ENCODE data around the gene FNDC7. TPM values are rescaled to one million over a fixed set of nuclear protein-coding genes. Genes with fewer than 3 reads are reported as not detected.

Gene FNDC7
- total and polyA plus RNA-seq, 7 donors, result 0.09 to 0.32 TPM; not detected in 5

DNA sequence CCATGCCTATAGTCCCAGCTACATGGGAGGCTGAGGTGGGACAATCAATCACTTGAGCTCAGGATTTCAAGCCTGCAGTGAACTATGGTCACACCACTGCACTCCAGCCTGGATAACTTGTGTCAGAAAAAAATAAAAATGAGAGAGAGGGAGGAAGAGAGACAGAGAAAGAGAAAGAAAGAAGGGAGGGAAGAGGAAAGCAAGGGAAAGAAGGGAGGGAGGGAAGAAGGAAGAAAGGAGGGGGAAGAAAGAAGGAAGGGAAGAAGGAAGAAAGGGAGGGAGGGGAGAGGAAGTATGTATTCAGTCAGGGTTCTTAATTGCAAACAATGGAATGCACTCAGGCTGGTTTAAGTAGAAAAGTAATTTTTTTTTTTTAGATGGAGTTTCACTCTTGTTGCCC, 43.9 kb upstream of the FNDC7 start:
- H3K27ac ChIP-seq, result no peak overlapping the region
- H3K36me3 ChIP-seq (ENCODE audit: insufficient read depth in 1 of 2, low read depth in 1 of 2), result no peaks in the 10 kb centered on the region
- intact Hi-C loops (cut with DNase I), result no loop called here
- H3K27me3 ChIP-seq (ENCODE audit: insufficient read depth in 3 of 3, low read length in 2 of 3), result no peaks in the 10 kb centered on the region
- DNase-seq, result no peak
- no peaks in the 10 kb centered on the region for H3K9me3 ChIP-seq
- no peak for ATAC-seq
- no peak overlapping the region for H3K4me3 ChIP-seq
- no peaks in the 10 kb centered on the region for H3K4me1 ChIP-seq
- TF ChIP-seq, protein P1, sequence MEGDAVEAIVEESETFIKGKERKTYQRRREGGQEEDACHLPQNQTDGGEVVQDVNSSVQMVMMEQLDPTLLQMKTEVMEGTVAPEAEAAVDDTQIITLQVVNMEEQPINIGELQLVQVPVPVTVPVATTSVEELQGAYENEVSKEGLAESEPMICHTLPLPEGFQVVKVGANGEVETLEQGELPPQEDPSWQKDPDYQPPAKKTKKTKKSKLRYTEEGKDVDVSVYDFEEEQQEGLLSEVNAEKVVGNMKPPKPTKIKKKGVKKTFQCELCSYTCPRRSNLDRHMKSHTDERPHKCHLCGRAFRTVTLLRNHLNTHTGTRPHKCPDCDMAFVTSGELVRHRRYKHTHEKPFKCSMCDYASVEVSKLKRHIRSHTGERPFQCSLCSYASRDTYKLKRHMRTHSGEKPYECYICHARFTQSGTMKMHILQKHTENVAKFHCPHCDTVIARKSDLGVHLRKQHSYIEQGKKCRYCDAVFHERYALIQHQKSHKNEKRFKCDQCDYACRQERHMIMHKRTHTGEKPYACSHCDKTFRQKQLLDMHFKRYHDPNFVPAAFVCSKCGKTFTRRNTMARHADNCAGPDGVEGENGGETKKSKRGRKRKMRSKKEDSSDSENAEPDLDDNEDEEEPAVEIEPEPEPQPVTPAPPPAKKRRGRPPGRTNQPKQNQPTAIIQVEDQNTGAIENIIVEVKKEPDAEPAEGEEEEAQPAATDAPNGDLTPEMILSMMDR (IDR thresholded peaks at IDR 0.05), result no peak

DNA sequence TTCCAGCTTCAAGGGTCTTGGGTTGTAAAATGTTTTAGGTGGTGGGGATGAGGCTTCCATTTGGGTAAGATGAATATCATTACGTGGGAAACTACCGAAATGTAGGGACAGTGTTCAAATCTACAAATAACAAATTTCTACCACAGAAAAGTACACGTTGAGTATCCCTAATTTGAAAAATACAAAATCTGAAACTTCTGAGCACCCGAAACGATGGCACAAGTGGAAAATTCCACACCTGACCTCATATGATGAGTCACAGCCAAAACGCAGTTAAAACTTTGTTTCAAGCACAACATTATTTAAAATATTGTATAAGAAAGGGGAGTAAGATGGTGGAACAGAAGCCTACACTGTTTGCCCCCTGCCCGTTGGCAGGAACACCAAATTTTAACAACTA, 43.0 kb upstream of the FNDC7 start:
- Histone ChIP-seq H3K4me1 (no peaks in the 10 kb centered on the region), H3K4me3 (no peak overlapping the region), H3K36me3 (ENCODE audit: insufficient read depth in 1 of 2, low read depth in 1 of 2) (no peaks in the 10 kb centered on the region), H3K27me3 (ENCODE audit: insufficient read depth in 3 of 3, low read length in 2 of 3) (no peaks in the 10 kb centered on the region), H3K9me3 (no peaks in the 10 kb centered on the region), H3K27ac (no peak overlapping the region)
- TF ChIP-seq, protein P1 (IDR thresholded peaks at IDR 0.05), result no peak
- DNase-seq, result no peak
- 63 to 72% (median 64%) methylated on average over 7 of the region's 7 CpGs for WGBS, 3 donors
- ATAC-seq, result no peak
- intact Hi-C loops (cut with DNase I), result no loop called here

DNA sequence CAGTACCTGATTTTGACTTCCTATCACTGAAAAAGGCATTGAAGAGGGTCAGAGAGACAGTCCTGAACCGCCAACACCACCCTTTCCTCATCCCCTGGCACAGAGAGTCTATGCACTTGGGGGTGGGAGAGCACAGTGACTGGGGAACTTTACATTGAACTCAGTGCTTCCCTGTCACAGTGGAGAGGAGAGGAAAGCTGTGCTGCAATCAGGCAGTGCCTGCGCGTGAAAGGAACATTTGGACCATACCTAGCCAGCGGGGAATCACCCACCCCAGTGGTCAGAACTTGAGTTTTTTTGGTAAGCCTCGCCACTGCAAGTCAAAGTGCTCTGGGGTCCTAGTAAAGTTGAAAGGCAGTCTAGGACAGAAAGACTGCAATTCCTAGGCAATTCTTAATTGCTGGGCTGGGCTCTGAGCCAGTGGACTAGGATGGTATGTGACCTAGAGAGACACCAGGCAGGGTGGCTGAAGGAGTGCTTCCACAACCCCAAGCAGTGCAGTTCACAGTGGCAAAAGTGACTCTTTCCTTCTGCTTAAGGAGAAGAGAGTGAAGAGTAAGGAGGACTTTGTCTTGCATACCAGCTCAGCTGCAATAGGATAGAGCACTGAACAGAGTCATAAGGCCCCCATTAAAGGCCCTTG, 42.5 kb upstream of the FNDC7 start:
- Histone ChIP-seq H3K4me1 (no peaks in the 10 kb centered on the region), H3K9me3 (no peaks in the 10 kb centered on the region), H3K27ac (no peak overlapping the region), H3K27me3 (ENCODE audit: insufficient read depth in 3 of 3, low read length in 2 of 3) (no peaks in the 10 kb centered on the region), H3K36me3 (ENCODE audit: insufficient read depth in 1 of 2, low read depth in 1 of 2) (no peaks in the 10 kb centered on the region), H3K4me3 (no peak overlapping the region)
- DNase-seq (no peak), ATAC-seq (no peak)
- WGBS, 3 donors, result 88 to 90% (median 89%) methylated on average over 5 of the region's 5 CpGs
- intact Hi-C loops (cut with DNase I), result no loop called here
- TF ChIP-seq, protein P1 (IDR thresholded peaks at IDR 0.05), result no peak

DNA sequence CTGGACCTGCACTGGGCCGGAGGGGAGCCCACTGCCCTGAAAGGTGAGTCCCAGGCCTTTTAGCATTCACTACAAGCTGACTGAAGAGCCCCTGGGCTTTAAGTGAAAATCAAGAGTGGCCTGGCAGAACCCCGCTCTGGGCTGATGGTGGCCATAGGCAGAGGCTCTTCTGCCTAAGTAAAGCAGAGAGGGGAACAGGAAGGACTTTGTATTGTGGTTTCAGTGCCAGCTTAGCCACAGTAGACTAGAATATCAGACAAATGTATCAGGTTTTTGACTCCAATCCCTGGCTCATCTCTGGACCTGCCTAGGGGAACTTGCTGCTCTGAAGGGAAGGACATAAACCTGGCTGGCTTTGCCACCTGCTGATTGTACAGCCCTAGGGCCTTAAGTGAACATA, 41.6 kb upstream of the FNDC7 start:
- DNase-seq, result no peak
- Histone ChIP-seq H3K4me3 (no peak overlapping the region), H3K9me3 (no peaks in the 10 kb centered on the region), H3K27ac (no peak overlapping the region), H3K27me3 (ENCODE audit: insufficient read depth in 3 of 3, low read length in 2 of 3) (no peaks in the 10 kb centered on the region), H3K36me3 (ENCODE audit: insufficient read depth in 1 of 2, low read depth in 1 of 2) (no peaks in the 10 kb centered on the region), H3K4me1 (no peaks in the 10 kb centered on the region)
- no peak for ATAC-seq
- intact Hi-C loops (cut with DNase I), result no loop called here
- 93 to 96% (median 94%) methylated on average over 2 of the region's 2 CpGs for WGBS, 3 donors
- TF ChIP-seq, protein P1 (IDR thresholded peaks at IDR 0.05), result no peak

DNA sequence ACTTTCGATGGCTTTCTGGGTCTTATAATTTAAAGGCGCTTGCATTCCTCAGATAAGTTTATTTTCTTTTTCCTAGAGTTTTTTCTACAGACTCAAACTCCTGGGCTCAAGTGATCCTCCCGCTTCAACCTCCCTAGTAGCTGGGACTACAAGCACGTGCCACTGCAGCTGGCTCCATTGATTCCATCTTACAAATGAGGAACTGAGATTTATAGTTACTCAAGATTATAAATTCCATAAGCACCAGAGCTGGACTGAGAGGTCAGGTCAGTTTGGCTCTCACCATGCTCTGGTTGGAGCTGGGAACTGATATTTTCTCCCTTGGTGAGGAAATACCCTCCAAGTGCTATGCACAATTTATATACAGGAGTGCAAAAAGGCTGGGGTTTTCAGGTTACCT, 34.0 kb upstream of the FNDC7 start:
- WGBS, 3 donors, result 76 to 82% (median 77%) methylated on average over 4 of the region's 4 CpGs
- no peak for ATAC-seq
- H3K4me3 ChIP-seq, result no peak overlapping the region
- H3K27ac ChIP-seq, result no peak overlapping the region
- no peaks in the 10 kb centered on the region for H3K9me3 ChIP-seq
- H3K36me3 ChIP-seq (ENCODE audit: insufficient read depth in 1 of 2, low read depth in 1 of 2), result no peaks in the 10 kb centered on the region
- H3K27me3 ChIP-seq (ENCODE audit: insufficient read depth in 3 of 3, low read length in 2 of 3), result no peaks in the 10 kb centered on the region
- DNase-seq, result no peak
- intact Hi-C loops (cut with DNase I), result no loop called here
- no peaks in the 10 kb centered on the region for H3K4me1 ChIP-seq
- TF ChIP-seq, protein P1 (IDR thresholded peaks at IDR 0.05), result no peak

Data from psoas muscle (tissue), 8 donors.